Stomach (tissue), 9 donors: ENCODE data around the gene STARD3. TPM values are rescaled to one million over a fixed set of nuclear protein-coding genes. Genes with fewer than 3 reads are reported as not detected.
"Not testable (repeated sequence)": the region's sequence is repeated elsewhere in the genome, so short reads cannot be mapped to it uniquely, and the experiment has no call there.

Experiments used
- DNase-seq, 2 donors: peaks; one replicate each; pipeline versions ENCODE4 v3.0.0 to v3.0.0-alpha.2; 2013 to 2019
- H3K27ac ChIP-seq, 5 donors: fragments of 200-600 bp in 4 of 5; sonication (generic) in 4 of 5; one replicate each; pipeline ENCODE4 v1.5.1; 2013 to 2019; ENCODE audit warnings: mild to moderate bottlenecking in 1 of 5, moderate library complexity in 1 of 5
- H3K27me3 ChIP-seq, 3 donors: fragments of 200-600 bp; sonication (generic); one replicate each; pipeline ENCODE4 v1.5.1; 2017 to 2019; ENCODE audit warnings: mixed run types in 1 of 3
- H3K36me3 ChIP-seq, 4 donors: fragments of 200-600 bp; sonication (generic); 1 replicate in 3 of 4; 2 replicates in 1 of 4; pipeline ENCODE4 v1.5.1; 2016 to 2019
- H3K4me1 ChIP-seq, 4 donors: fragments of 200-600 bp; sonication (generic); one replicate each; pipeline ENCODE4 v1.5.1; 2016 to 2019
- H3K4me3 ChIP-seq, 4 donors: fragments of 200-600 bp; sonication (generic) in 3 of 4; one replicate each; pipeline ENCODE4 v1.5.1; 2016 to 2019; ENCODE audit warnings: mild to moderate bottlenecking in 1 of 4
- H3K9me3 ChIP-seq, 4 donors: fragments of 200-600 bp; sonication (generic); one replicate each; pipeline ENCODE4 v1.5.1; 2016 to 2019
- EP300 ChIP-seq: sonication (generic); formaldehyde crosslinking; IDR thresholded peaks from one replicate; pipeline ENCODE4 v1.6.1; 2017; ENCODE audit warnings: antibody characterized with exemption
- POLR2A ChIP-seq, 4 donors: fragments of 450-650 bp; IDR thresholded peaks; one replicate each; pipeline ENCODE4 v1.6.1; 2016; ENCODE audit warnings: antibody characterized with exemption in 4 of 4, control low read depth in 2 of 4, mild to moderate bottlenecking in 1 of 4, moderate library complexity in 1 of 4
- POLR2AphosphoS5 ChIP-seq, 3 donors: sonication (generic); formaldehyde crosslinking; IDR thresholded peaks; one replicate each; pipeline ENCODE4 v1.6.1; 2016; ENCODE audit warnings: antibody characterized with exemption in 3 of 3
- WGBS, 5 donors: extraction: QIAGEN DNeasy Blood & Tissue Kit in 3 of 5; methylation state at CpG; one replicate each; pipeline versions ENCODE4 v1.1.5 to v1.1.7; 2013 to 2018; 5-methylcytosine and 5-hydroxymethylcytosine counted together
- intact Hi-C: fragments of 100-400 bp; cut with DNase I; formaldehyde crosslinking; loops from one replicate; pipeline ENCODE4 v1.15.1; 2023; ENCODE audit warnings: low total_unique reads
- polyA plus RNA-seq, 3 donors: library from polyadenylated mRNA; stranded (reverse); fragments of 200-250 nt; gene quantifications; one replicate each; pipeline ENCODE4 v1.2.3, GENCODE V29; 2013
- total RNA-seq, 5 donors: library from RNA; depleted of rRNA; stranded (reverse); fragments of >200 nt; gene quantifications; one replicate each; pipeline versions ENCODE4 v1.1.0 to v1.2.3, GENCODE V29; 2014 to 2016
- TF ChIP-seq, protein P1 (sequence below), 7 experiments: fragments of 450-650 bp in 4 of 7; fragments of 200-600 bp in 3 of 7; sonication (generic) in 3 of 7; IDR thresholded peaks; one replicate each; pipeline ENCODE4 v1.5.1; 2016 to 2019; ENCODE audit warnings: antibody characterized with exemption in 7 of 7, control low read depth in 2 of 7, mild to moderate bottlenecking in 1 of 7
- donor health status: healthy with polysubstance abuse.
- donor health status: Bipolar disorder and iron deficiency.
- donor health status: healthy.

The STARD3 gene
- total and polyA plus RNA-seq, 8 donors = 26.4 to 1,091 (median 52.0) TPM

DNA sequence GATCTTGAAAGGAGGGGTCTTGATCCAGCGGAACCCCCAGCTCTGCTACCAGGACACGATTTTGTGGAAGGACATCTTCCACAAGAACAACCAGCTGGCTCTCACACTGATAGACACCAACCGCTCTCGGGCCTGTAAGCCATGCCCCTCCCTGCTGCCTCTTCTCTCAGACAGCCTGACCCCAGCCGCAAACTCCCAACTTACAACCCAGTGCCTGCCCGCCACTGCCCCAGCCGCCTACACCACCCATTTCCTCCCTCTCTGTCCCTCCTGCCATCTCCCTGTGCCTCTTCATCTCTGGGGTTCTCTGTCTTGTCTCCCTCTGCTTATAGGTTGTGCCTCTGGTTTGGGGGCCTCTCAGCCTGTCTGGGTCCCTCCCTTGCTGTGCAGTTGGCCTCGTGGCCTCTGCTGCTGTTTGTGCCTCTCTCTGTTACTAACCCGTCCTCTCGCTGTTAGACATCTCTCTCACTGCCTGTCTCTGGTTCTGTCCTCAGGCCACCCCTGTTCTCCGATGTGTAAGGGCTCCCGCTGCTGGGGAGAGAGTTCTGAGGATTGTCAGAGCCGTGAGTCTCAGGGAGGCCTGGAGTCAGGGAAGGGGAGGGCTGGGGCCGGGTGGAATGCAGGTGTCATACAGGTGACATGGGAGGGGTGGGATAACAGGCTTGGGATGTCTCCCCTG, 72.5 kb downstream of the STARD3 start:
- Histone ChIP-seq H3K36me3 (peaks cover 31 to 80% (median 76%) of the 10 kb centered on the region in 4 donors), H3K27me3 (no peaks in the 10 kb centered on the region), H3K27ac (no peak overlapping the region), H3K4me3 (no peak overlapping the region), H3K9me3 (no peaks in the 10 kb centered on the region), H3K4me1 (peaks cover 25 to 41% (median 32%) of the 10 kb centered on the region in 4 donors)
- no peak for DNase-seq
- intact Hi-C loops = no loop called here
- WGBS, 5 donors = 85 to 90% (median 87%) methylated on average over 13 to 14 of the region's 14 CpGs
- no peak for TF ChIP-seq EP300
- TF ChIP-seq POLR2AphosphoS5 (IDR thresholded peaks at IDR 0.05) = no peak
- TF ChIP-seq, protein P1, sequence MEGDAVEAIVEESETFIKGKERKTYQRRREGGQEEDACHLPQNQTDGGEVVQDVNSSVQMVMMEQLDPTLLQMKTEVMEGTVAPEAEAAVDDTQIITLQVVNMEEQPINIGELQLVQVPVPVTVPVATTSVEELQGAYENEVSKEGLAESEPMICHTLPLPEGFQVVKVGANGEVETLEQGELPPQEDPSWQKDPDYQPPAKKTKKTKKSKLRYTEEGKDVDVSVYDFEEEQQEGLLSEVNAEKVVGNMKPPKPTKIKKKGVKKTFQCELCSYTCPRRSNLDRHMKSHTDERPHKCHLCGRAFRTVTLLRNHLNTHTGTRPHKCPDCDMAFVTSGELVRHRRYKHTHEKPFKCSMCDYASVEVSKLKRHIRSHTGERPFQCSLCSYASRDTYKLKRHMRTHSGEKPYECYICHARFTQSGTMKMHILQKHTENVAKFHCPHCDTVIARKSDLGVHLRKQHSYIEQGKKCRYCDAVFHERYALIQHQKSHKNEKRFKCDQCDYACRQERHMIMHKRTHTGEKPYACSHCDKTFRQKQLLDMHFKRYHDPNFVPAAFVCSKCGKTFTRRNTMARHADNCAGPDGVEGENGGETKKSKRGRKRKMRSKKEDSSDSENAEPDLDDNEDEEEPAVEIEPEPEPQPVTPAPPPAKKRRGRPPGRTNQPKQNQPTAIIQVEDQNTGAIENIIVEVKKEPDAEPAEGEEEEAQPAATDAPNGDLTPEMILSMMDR (IDR thresholded peaks at IDR 0.05) = no peak
- no peak for TF ChIP-seq POLR2A (IDR thresholded peaks at IDR 0.05)

DNA sequence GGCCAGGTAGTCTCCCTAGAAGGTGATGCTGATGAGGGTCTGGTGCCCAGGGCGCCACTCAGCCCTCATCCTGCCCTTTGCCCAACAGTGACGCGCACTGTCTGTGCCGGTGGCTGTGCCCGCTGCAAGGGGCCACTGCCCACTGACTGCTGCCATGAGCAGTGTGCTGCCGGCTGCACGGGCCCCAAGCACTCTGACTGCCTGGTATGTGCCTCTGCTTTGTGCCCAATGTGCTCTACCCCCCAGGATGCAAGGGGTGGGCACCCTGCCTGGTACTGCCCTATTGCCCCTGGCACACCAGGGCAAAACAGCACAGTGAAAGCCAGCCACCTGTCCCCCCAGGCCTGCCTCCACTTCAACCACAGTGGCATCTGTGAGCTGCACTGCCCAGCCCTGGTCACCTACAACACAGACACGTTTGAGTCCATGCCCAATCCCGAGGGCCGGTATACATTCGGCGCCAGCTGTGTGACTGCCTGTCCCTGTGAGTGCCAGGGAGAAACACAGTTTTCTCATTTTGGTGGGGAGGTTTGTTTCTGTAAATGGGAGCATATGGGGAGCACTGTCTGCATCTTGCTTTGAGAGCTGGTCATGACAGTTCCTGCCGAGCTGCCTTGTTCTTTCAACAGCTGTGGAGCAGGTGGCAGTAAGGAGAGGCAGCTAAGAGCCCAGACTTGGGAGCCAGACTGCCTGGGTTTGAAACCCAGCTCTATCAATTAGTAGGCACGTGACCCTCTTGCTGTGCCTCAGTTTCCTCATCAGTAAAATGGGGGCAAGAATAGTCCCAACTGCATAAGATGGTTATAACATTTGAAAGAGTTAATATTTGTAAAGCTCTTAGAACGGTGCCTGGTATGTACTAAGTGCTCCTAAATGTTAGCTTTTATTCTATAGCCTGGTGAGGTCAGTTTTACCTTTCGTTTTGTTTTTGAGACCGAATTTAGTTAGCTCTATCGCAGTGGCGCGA, 73.3 kb downstream of the STARD3 start:
- TF ChIP-seq POLR2AphosphoS5 (IDR thresholded peaks at IDR 0.05) = no peak
- TF ChIP-seq, protein P1 (IDR thresholded peaks at IDR 0.05) = no peak
- TF ChIP-seq POLR2A (IDR thresholded peaks at IDR 0.05) = no peak
- no peak for TF ChIP-seq EP300
- H3K27ac ChIP-seq = no peak overlapping the region
- H3K9me3 ChIP-seq = no peaks in the 10 kb centered on the region
- H3K36me3 ChIP-seq = peaks cover 37 to 88% (median 82%) of the 10 kb centered on the region in 4 donors
- DNase-seq = no peak
- WGBS, 5 donors = 89 to 94% (median 92%) methylated on average over 17 to 20 of the region's 20 CpGs
- peaks cover 17 to 34% (median 27%) of the 10 kb centered on the region in 4 donors for H3K4me1 ChIP-seq
- H3K4me3 ChIP-seq = no peak overlapping the region
- intact Hi-C loops = no loop called here
- H3K27me3 ChIP-seq = no peaks in the 10 kb centered on the region

DNA sequence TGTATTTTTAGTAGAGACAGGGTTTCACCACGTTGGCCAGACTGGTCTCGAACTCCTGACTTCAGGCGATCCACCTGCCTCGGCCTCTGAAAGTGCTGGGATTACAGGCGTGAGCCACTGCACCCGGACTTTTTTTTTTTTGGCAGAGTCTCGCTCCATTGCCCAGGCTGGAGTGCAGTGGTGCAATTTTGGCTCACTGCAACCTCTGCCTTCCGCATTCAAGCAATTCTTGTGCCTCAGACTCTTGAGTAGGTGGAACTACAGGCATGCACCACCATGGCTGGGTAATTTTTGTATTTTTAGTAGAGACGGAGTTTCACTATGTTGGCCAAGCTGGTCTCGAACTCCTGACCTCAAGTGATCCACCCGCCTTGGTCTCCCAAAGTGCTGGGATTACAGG, 74.1 kb downstream of the STARD3 start:
- Histone ChIP-seq H3K36me3 (peaks cover 39 to 96% (median 90%) of the 10 kb centered on the region in 4 donors), H3K4me1 (peaks cover 15 to 35% (median 25%) of the 10 kb centered on the region in 4 donors)
- intact Hi-C loops, H3K27me3 ChIP-seq, H3K27ac ChIP-seq, H3K9me3 ChIP-seq, DNase-seq, H3K4me3 ChIP-seq: not testable (repeated sequence)
- WGBS, 5 donors = 85 to 92% (median 91%) methylated on average over 11 of the region's 11 CpGs

DNA sequence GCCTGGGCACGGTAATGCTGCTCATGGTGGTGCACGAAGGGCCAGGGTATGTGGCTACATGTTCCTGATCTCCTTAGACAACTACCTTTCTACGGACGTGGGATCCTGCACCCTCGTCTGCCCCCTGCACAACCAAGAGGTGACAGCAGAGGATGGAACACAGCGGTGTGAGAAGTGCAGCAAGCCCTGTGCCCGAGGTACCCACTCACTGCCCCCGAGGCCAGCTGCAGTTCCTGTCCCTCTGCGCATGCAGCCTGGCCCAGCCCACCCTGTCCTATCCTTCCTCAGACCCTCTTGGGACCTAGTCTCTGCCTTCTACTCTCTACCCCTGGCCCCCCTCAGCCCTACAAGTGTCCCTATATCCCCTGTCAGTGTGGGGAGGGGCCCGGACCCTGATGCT, 74.9 kb downstream of the STARD3 start:
- 89 to 95% (median 91%) methylated on average over 10 of the region's 10 CpGs for WGBS, 5 donors
- Histone ChIP-seq H3K4me3 (no peak overlapping the region), H3K4me1 (peaks cover 14 to 32% (median 24%) of the 10 kb centered on the region in 4 donors), H3K27me3 (no peaks in the 10 kb centered on the region), H3K36me3 (peaks cover 39 to 100% (median 94%) of the 10 kb centered on the region in 4 donors), H3K9me3 (no peaks in the 10 kb centered on the region), H3K27ac (no peak overlapping the region)
- DNase-seq = no peak
- intact Hi-C loops = no loop called here
- no peak for TF ChIP-seq POLR2AphosphoS5 (IDR thresholded peaks at IDR 0.05)
- TF ChIP-seq EP300 = no peak
- no peak for TF ChIP-seq POLR2A (IDR thresholded peaks at IDR 0.05)
- TF ChIP-seq, protein P1 (IDR thresholded peaks at IDR 0.05) = no peak

Other genes starting within 250 kb of the STARD3 start
- 10 to 100 TPM in 3 of 5 donors, 1 to 10 TPM in 2; 6.7 to 18.4 (median 11.1) TPM for gene FBXL20, start 235.5 kb upstream of the STARD3 start, total RNA-seq
- gene FBXL20, start 235.5 kb upstream of the STARD3 start, polyA plus RNA-seq = 1 to 10 TPM; 1.5 to 1.8 (median 1.7) TPM
- 10 to 100 TPM in 4 of 5 donors, 1 to 10 TPM in 1; 6.4 to 48.7 (median 19.7) TPM for gene MED1, start 185.9 kb upstream of the STARD3 start, total RNA-seq
- gene MED1, start 185.9 kb upstream of the STARD3 start, polyA plus RNA-seq = 1 to 10 TPM; 5.1 to 7.4 (median 6.9) TPM
- gene CDK12, start 175.7 kb upstream of the STARD3 start, total RNA-seq = 10 to 100 TPM; 25.8 to 66.5 (median 45.6) TPM
- gene CDK12, start 175.7 kb upstream of the STARD3 start, polyA plus RNA-seq = 1 to 10 TPM; 5.1 to 5.5 (median 5.2) TPM
- not detected for gene NEUROD2, start 29.2 kb upstream of the STARD3 start, total RNA-seq
- under 1 TPM; 0.03 to 0.31 (median 0.25) TPM for gene NEUROD2, start 29.2 kb upstream of the STARD3 start, polyA plus RNA-seq
- gene PPP1R1B, start 10.2 kb upstream of the STARD3 start, total RNA-seq = 100 to 1,000 TPM in 1 of 5 donors, 10 to 100 TPM in 2, 1 to 10 TPM in 1, under 1 TPM in 1; 0.58 to 279 (median 11.0) TPM
- gene PPP1R1B, start 10.2 kb upstream of the STARD3 start, polyA plus RNA-seq = 10 to 100 TPM in 1 of 3 donors, 1 to 10 TPM in 2; 5.0 to 20.9 (median 9.5) TPM
- 1 to 10 TPM in 1 of 5 donors, under 1 TPM in 2, not detected in 2; 0.89 to 4.3 (median 0.92) TPM for gene TCAP, start 28.2 kb downstream of the STARD3 start, total RNA-seq
- gene TCAP, start 28.2 kb downstream of the STARD3 start, polyA plus RNA-seq = 10 to 100 TPM in 1 of 3 donors, 1 to 10 TPM in 1, under 1 TPM in 1; 0.88 to 14.1 (median 3.5) TPM
- gene PNMT, start 31.3 kb downstream of the STARD3 start, total RNA-seq = 1 to 10 TPM in 2 of 5 donors, under 1 TPM in 1, not detected in 2; 0.45 to 9.0 (median 2.9) TPM
- 10 to 100 TPM in 2 of 3 donors, 1 to 10 TPM in 1; 5.3 to 16.6 (median 13.0) TPM for gene PNMT, start 31.3 kb downstream of the STARD3 start, polyA plus RNA-seq
- gene PGAP3, start 50.9 kb downstream of the STARD3 start, total RNA-seq = 10 to 100 TPM in 3 of 5 donors, 1 to 10 TPM in 2; 3.2 to 42.9 (median 22.4) TPM
- gene PGAP3, start 50.9 kb downstream of the STARD3 start, polyA plus RNA-seq = 10 to 100 TPM in 2 of 3 donors, 1 to 10 TPM in 1; 9.1 to 21.5 (median 11.2) TPM
- 100 to 1,000 TPM in 2 of 5 donors, 10 to 100 TPM in 3; 53.1 to 402 (median 81.7) TPM for gene ERBB2, start 62.9 kb downstream of the STARD3 start, total RNA-seq
- gene ERBB2, start 62.9 kb downstream of the STARD3 start, polyA plus RNA-seq = 10 to 100 TPM; 13.1 to 47.7 (median 25.3) TPM
- gene MIEN1, start 93.4 kb downstream of the STARD3 start, total RNA-seq = 100 to 1,000 TPM in 2 of 5 donors, 10 to 100 TPM in 2, 1 to 10 TPM in 1; 9.3 to 312 (median 25.9) TPM
- 100 to 1,000 TPM; 106 to 134 (median 132) TPM for gene MIEN1, start 93.4 kb downstream of the STARD3 start, polyA plus RNA-seq
- gene GRB7, start 100.8 kb downstream of the STARD3 start, total RNA-seq = 10 to 100 TPM in 3 of 5 donors, 1 to 10 TPM in 2; 2.3 to 43.9 (median 31.2) TPM
- 10 to 100 TPM in 2 of 3 donors, 1 to 10 TPM in 1; 9.5 to 34.7 (median 14.7) TPM for gene GRB7, start 100.8 kb downstream of the STARD3 start, polyA plus RNA-seq
- gene IKZF3, start 227.2 kb downstream of the STARD3 start, total RNA-seq = 1 to 10 TPM in 4 of 5 donors, not detected in 1; 1.1 to 5.4 (median 3.9) TPM
- gene IKZF3, start 227.2 kb downstream of the STARD3 start, polyA plus RNA-seq = under 1 TPM; 0.56 to 0.90 (median 0.76) TPM
- not detected for gene ZPBP2, start 231.1 kb downstream of the STARD3 start, total RNA-seq
- not detected for gene ZPBP2, start 231.1 kb downstream of the STARD3 start, polyA plus RNA-seq